ENCODE measurements around the gene SEMA4A. TPM values are rescaled to one million over a fixed set of nuclear protein-coding genes. Genes with fewer than 3 reads are reported as not detected.

Gene SEMA4A
- total and polyA plus RNA-seq, 9 of the 15 experiments (the other 6 are each of a cell fraction or from before 2014, with no cell fraction given), result 0.04 to 1.7 (median 0.45) TPM

- no peak for TF ChIP-seq ZNF518B (CRISPR knock-in tag; IDR thresholded peaks at IDR 0.05)
- TF ChIP-seq JUND (IDR thresholded peaks at IDR 0.05; ENCODE audit: borderline replicate concordance, low read depth, low read length), result peak; percentile 63
- no peak; the same call in 2 of the 3 replicates for TF ChIP-seq JUND (tag; IDR thresholded peaks at IDR 0.05; ENCODE audit: borderline replicate concordance, low read depth, low read length)
- TF ChIP-seq WHSC1 (IDR thresholded peaks at IDR 0.05; ENCODE audit: low read length), result no peak
- peak in 1 of 2 experiments; percentile 58; a peak in 2 of 4 replicates for TF ChIP-seq HDAC1 (IDR thresholded peaks at IDR 0.05)
- TF ChIP-seq SNAPC5 (CRISPR knock-in tag; IDR thresholded peaks at IDR 0.05), result no peak
- peak; percentile 85; the same call in 1 of the 2 replicates for TF ChIP-seq BACH1 (tag; IDR thresholded peaks at IDR 0.05)
- TF ChIP-seq SMARCC2 (IDR thresholded peaks at IDR 0.05; ENCODE audit: low read depth), result 0 out of 2 replicates have a peak, but pooled peaks have one; percentile 30
- peak; percentile 69 for TF ChIP-seq SMARCA4 (IDR thresholded peaks at IDR 0.05)
- TF ChIP-seq ELF1 (tag; IDR thresholded peaks at IDR 0.05), result no peak
- 0 out of 4 replicates have a peak, but pooled peaks of 1 of the 2 experiments have one; percentile 25 for TF ChIP-seq ARNT (IDR thresholded peaks at IDR 0.05)
- no peak for TF ChIP-seq RAD51 (IDR thresholded peaks at IDR 0.05; ENCODE audit: borderline replicate concordance, low read depth)
- TF ChIP-seq TAL1 (IDR thresholded peaks at IDR 0.05), result no peak
- no peak for TF ChIP-seq SMAD1 (IDR thresholded peaks at IDR 0.05; ENCODE audit: low read depth, low read length, partially characterized antibody)
- peak; percentile 91 for TF ChIP-seq C11orf30 (IDR thresholded peaks at IDR 0.05; ENCODE audit: low read depth)
- TF ChIP-seq ZFP91 (CRISPR knock-in tag; IDR thresholded peaks at IDR 0.05), result no peak
- no peak for TF ChIP-seq TAF7 (tag; IDR thresholded peaks at IDR 0.05)
- TF ChIP-seq SMAD4 (CRISPR knock-in tag; conservative IDR thresholded peaks at IDR 0.05), result no peak
- peak; percentile 41; the same call in 1 of the 2 replicates for TF ChIP-seq CREM (IDR thresholded peaks at IDR 0.05; ENCODE audit: low read depth)
- peak; percentile 89 for TF ChIP-seq MAFF (IDR thresholded peaks at IDR 0.05; ENCODE audit: low read length)
- TF ChIP-seq PKNOX1 (IDR thresholded peaks at IDR 0.05), result peak; percentile 63
- TF ChIP-seq HINFP (tag; conservative IDR thresholded peaks at IDR 0.05; ENCODE audit: low read depth), result no peak
Measured at GRCh38 chr1:156214024-156214748, 60.8 kb downstream of the SEMA4A start (continued).
